HepG2 (cell line): Measurements from ENCODE around the gene GGA1. TPM values are rescaled to one million over a fixed set of nuclear protein-coding genes. Genes with fewer than 3 reads are reported as not detected.

ENCODE experiments used
- CBX5 ChIP-seq: sonication (generic); formaldehyde crosslinking; IDR thresholded peaks from 2 replicates; pipeline ENCODE4 v1.4.0; 2020; ENCODE audit warnings: missing genetic modification reagents, borderline replicate concordance
- E2F2 ChIP-seq: sonication (generic); formaldehyde crosslinking; IDR thresholded peaks from 2 replicates; pipeline ENCODE4 v1.4.0; 2020; ENCODE audit warnings: missing genetic modification reagents, borderline replicate concordance
- ETV6 ChIP-seq: sonication (generic); formaldehyde crosslinking; conservative IDR thresholded peaks from 2 replicates; pipeline ENCODE4 v1.4.0; 2020; ENCODE audit warnings: missing genetic modification reagents
- IKZF4 ChIP-seq: sonication (generic); formaldehyde crosslinking; IDR thresholded peaks from 2 replicates; pipeline ENCODE4 v1.5.1; 2020; ENCODE audit warnings: borderline replicate concordance, mild to moderate bottlenecking, low read depth, missing genetic modification reagents; ENCODE audit errors: not compliant biosample characterization
- NFYB ChIP-seq: sonication (generic); formaldehyde crosslinking; IDR thresholded peaks from 2 replicates; pipeline ENCODE4 v1.4.0; 2020; ENCODE audit warnings: missing genetic modification reagents
- PBX3 ChIP-seq: sonication (generic); formaldehyde crosslinking; IDR thresholded peaks from 2 replicates; pipeline ENCODE4 v1.8.1; 2023; ENCODE audit warnings: missing genetic modification reagents, inconsistent platforms, borderline replicate concordance
- SUZ12 ChIP-seq: fragments of 150-350 bp; IDR thresholded peaks from 2 replicates; pipeline ENCODE4 v1.6.1; 2014; ENCODE audit warnings: low read depth, low read length
- TGIF2 ChIP-seq: IDR thresholded peaks from 2 replicates; pipeline ENCODE4 v1.6.1; 2016; ENCODE audit warnings: control low read depth, missing compliant biosample characterization
- ZFP36 ChIP-seq: fragments of 150-350 bp; IDR thresholded peaks from 2 replicates; pipeline ENCODE4 v1.6.1; 2018; ENCODE audit warnings: borderline replicate concordance, low read length, low read depth; ENCODE audit not compliant: partially characterized antibody
- ZNF235 ChIP-seq: sonication (generic); formaldehyde crosslinking; IDR thresholded peaks from 2 replicates; pipeline ENCODE4 v1.8.1; 2023; ENCODE audit warnings: mild to moderate bottlenecking, missing genetic modification reagents, borderline replicate concordance
- ZNF292 ChIP-seq: sonication (generic); formaldehyde crosslinking; IDR thresholded peaks from 2 replicates; pipeline ENCODE4 v1.8.1; 2022; ENCODE audit warnings: mild to moderate bottlenecking, low read depth, missing genetic modification reagents, borderline replicate concordance
- ZNF703 ChIP-seq: sonication (generic); formaldehyde crosslinking; IDR thresholded peaks from 2 replicates; pipeline ENCODE4 v1.5.1; 2020; ENCODE audit warnings: missing genetic modification reagents, mild to moderate bottlenecking, moderate library complexity, borderline replicate concordance
- ZNF720 ChIP-seq: sonication (generic); formaldehyde crosslinking; IDR thresholded peaks from 2 replicates; pipeline ENCODE4 v1.4.0; 2020; ENCODE audit warnings: missing genetic modification reagents
- ZNF891 ChIP-seq: sonication (generic); formaldehyde crosslinking; IDR thresholded peaks from 2 replicates; pipeline ENCODE4 v1.5.0; 2020; ENCODE audit warnings: mild to moderate bottlenecking, missing genetic modification reagents
- polyA plus RNA-seq, 8 experiments: library from polyadenylated mRNA; depleted of rRNA in 3 of 8; stranded (reverse) in 7 of 8; unstranded in 1 of 8; fragments of >200 nt; fragmentation: Illumina TruSeq in 4 of 8; extraction: Trizol in 4 of 8; gene quantifications; 2 replicates each; pipeline versions ENCODE4 v1.2.1 to v1.2.3, GENCODE V29; 2011 to 2016; ENCODE audit warnings: low read depth in 4 of 8, missing spikeins in 1 of 8, mixed read lengths in 1 of 8; ENCODE audit not compliant: insufficient read depth in 1 of 8
- total RNA-seq, 5 experiments: library from RNA; depleted of rRNA; stranded (reverse); fragments of >200 nt; fragmentation: Illumina TruSeq; extraction: Trizol; gene quantifications; 2 replicates each; pipeline ENCODE4 v1.2.3, GENCODE V29; 2016; ENCODE audit warnings: low read depth in 1 of 5
- TF ChIP-seq, protein P1 (sequence below), 2 experiments: sonication (generic) in 1 of 2; formaldehyde crosslinking in 1 of 2; IDR thresholded peaks; 2 replicates each; pipeline versions ENCODE4 v1.4.0 to v1.6.1; 2016 to 2020; ENCODE audit warnings: borderline replicate concordance in 1 of 2, low read depth in 1 of 2, mild to moderate bottlenecking in 1 of 2, missing genetic modification reagents in 1 of 2
- TF ChIP-seq, protein P2 (sequence below): sonication (generic); formaldehyde crosslinking; IDR thresholded peaks from 2 replicates; pipeline ENCODE4 v1.4.0; 2020; ENCODE audit warnings: missing genetic modification reagents

Gene GGA1
- total and polyA plus RNA-seq, 2 of the 13 experiments (the other 11 are each of a cell fraction or from before 2014, with no cell fraction given) = 29.1 to 87.2 TPM

- TF ChIP-seq, protein P1, sequence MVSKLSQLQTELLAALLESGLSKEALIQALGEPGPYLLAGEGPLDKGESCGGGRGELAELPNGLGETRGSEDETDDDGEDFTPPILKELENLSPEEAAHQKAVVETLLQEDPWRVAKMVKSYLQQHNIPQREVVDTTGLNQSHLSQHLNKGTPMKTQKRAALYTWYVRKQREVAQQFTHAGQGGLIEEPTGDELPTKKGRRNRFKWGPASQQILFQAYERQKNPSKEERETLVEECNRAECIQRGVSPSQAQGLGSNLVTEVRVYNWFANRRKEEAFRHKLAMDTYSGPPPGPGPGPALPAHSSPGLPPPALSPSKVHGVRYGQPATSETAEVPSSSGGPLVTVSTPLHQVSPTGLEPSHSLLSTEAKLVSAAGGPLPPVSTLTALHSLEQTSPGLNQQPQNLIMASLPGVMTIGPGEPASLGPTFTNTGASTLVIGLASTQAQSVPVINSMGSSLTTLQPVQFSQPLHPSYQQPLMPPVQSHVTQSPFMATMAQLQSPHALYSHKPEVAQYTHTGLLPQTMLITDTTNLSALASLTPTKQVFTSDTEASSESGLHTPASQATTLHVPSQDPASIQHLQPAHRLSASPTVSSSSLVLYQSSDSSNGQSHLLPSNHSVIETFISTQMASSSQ (IDR thresholded peaks at IDR 0.05; ENCODE audit: low read depth) = no peak
- TF ChIP-seq, protein P1 (CRISPR knock-in tag; IDR thresholded peaks at IDR 0.05; ENCODE audit: borderline replicate concordance) = no peak; the same call in 1 of the 2 replicates
- TF ChIP-seq SUZ12 (no peak), CBX5 (peak; percentile 26; the same call in 1 of the 2 replicates), ZNF235 (no peak), ZNF720 (CRISPR knock-in tag) (no peak), NFYB (CRISPR knock-in tag) (no peak; the same call in 1 of the 2 replicates), ZNF703 (CRISPR knock-in tag) (no peak), TGIF2 (CRISPR knock-in tag) (peak; percentile 97), PBX3 (CRISPR knock-in tag) (no peak), IKZF4 (CRISPR knock-in tag) (no peak), ETV6 (no peak), ZNF891 (CRISPR knock-in tag) (0 out of 2 replicates have a peak, but pooled peaks have one; percentile 30), ZNF292 (CRISPR knock-in tag) (no peak), ZFP36 (no peak), E2F2 (CRISPR knock-in tag) (no peak)
- TF ChIP-seq, protein P2, sequence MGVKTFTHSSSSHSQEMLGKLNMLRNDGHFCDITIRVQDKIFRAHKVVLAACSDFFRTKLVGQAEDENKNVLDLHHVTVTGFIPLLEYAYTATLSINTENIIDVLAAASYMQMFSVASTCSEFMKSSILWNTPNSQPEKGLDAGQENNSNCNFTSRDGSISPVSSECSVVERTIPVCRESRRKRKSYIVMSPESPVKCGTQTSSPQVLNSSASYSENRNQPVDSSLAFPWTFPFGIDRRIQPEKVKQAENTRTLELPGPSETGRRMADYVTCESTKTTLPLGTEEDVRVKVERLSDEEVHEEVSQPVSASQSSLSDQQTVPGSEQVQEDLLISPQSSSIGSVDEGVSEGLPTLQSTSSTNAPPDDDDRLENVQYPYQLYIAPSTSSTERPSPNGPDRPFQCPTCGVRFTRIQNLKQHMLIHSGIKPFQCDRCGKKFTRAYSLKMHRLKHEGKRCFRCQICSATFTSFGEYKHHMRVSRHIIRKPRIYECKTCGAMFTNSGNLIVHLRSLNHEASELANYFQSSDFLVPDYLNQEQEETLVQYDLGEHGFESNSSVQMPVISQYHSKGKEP (CRISPR knock-in tag) = no peak
These were observed 45.2 kb upstream of the GGA1 start (continued) for GRCh38 chr22:37563153-37564081.
